ENCODE data around the gene MT1G.

DNA sequence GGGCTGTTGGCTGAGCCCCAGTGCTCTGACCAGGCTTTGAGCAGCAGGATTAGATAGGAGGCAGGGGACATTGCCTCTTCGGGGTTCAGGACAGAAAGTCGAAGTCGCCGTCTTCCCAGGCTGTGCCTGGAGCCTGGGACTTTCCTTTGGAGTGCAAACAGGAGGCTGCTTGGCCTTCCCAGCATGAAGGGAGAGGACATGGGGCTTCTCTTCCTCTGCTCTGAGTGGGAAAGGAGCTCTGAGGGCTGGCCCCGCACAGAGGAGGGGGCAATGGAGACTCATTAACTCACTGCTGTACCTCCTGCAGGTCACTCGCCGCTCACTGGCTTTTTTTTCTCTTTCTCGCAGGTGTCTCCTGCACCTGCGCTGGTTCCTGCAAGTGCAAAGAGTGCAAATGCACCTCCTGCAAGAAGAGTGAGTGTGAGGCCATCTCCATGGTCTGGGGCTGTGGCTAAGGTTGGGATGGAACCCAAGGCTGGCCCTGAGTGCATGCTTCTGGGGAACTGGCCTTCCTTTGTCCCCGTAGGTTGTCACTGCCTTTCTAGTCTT is 9.5 kb downstream of the MT1G start:
- TF ChIP-seq CTCF (IDR thresholded peaks at IDR 0.05; ENCODE audit: low read depth, low read length, missing input control) (no peak), TAF1 (conservative IDR thresholded peaks at IDR 0.05) (no peak), HNF4A (conservative IDR thresholded peaks at IDR 0.05) (no peak)
- TF ChIP-seq, protein P1, sequence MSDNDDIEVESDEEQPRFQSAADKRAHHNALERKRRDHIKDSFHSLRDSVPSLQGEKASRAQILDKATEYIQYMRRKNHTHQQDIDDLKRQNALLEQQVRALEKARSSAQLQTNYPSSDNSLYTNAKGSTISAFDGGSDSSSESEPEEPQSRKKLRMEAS (IDR thresholded peaks at IDR 0.05): no peak

Data from liver (tissue), 3 donors.